Stimulated activated naive CD4-positive, alpha-beta T cell (primary cell): ENCODE results near the gene NHSL1.

ENCODE experiments used
- DNase-seq, 6 experiments: peaks; one replicate each; lab custom pipeline; 2025; lab: John Stamatoyannopoulos, UW

Gene NHSL1

DNA sequence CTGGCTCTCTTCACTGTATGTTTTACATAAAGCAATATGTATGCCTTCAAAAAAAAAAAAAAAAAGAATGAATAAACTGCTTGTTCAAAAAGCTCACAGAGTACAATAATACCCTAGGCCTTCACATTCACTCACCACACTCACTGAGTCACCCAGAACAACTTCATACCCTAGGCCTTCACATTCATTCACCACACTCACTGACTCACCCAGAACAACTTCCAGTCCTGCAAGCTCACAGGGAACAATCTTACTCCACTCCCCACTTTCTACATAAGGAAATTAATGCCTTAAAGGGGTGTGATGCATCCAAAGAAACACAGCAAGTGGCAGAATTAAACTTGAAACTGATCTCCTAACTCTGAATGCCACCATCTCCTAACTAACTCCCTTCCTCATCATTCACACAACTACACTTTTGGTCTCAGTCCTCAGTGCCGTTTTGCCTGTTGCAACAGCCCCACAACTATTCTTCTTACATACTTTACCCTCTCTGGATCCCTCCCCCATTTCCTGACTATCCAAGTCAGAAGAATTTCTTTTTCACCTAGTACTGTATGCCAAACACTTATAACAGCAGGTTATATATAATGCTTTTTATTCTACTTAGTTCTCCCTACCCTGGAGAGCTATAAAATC lies 34.2 kb downstream of the NHSL1 start:
- no peak for DNase-seq

DNA sequence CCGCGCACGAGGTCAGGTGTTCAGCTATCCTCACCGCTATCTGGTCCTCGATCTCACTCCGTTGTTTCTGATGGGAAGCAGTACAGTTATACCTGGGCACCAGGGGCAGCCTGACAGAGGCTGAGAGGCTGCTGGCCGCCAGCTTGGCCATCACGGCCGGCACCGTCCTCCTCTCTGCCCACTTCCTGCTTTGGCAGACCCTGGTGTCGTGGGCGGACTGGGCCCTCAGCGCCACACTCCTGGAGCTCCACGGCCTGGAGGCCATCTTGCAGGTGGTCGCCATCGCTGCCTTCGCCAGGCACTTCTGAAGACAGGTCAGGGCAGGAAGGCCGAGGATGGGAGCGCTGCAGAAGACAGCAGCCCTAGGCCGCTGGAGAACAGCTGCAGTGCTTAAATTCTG lies 35.2 kb downstream of the NHSL1 start:
- no peak for DNase-seq

DNA sequence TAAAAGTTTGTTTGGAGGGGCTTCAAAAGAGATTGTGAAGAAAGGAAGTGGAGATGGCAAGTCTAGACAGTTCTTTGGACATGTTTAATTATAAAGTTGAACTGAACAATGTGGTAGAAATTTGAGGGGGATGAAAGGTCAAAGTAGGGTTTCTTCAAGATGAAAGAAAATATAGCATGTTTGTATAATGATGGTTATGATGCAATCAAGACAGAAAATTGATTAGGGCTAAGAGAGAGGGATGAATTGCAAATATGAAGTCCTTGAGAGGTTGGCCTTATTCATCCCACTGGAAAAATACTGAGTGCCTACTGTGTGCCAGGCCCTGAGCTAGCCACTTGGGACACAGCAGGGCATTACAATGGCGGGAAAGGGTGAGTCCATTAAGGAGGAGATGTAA lies 37.6 kb downstream of the NHSL1 start:
- no peak for DNase-seq

DNA sequence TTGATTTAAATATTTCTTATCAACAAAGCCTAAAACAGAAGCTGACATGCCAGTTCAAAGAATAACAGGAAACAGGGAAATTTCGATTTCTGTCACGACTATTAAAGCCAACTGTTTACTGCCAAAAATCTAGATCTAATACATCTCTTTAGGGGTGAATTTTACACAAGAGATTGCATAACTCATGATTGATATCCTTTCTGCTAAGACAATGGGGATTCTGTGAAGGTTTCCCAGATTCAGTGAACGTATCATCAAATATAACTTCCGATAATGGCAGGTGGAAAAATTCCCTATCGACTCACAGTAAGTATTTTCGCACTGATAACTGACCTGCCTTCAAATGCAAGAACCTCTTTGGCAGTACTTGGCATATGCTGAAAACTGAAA lies 42.9 kb downstream of the NHSL1 start:
- no peak for DNase-seq

DNA sequence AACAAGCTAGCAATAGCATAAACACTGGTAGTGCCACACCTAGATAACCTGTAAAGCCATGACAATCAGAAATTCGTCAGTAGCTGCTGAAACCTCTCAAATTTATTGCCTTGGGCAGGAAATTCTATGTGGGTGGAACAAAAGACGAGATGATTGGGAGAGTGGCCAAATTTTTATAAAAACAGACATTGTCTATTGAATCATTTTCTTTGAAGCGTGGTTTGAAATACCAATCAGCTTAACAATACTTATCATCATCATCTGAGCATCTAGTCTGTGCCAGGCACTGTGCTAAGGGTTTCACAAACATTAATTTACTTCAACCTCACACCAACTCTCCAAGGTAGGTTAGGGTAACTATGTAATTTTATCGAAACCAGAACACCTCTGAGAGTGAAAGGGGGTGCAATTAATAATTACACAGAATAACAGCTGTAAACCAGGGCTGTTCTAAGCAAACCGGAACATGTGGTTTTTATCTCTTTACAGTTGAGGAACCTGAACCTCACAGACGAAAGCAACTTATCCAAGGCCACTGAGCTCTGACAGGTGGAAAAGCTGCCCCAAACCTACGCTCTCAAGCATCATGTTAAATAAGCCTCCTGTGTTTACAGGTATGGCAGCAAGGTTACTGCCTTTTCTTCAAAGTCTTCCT lies 43.4 kb downstream of the NHSL1 start:
- peak in 5 of 6 experiments; percentile 4 to 81 (median 39) for DNase-seq

DNA sequence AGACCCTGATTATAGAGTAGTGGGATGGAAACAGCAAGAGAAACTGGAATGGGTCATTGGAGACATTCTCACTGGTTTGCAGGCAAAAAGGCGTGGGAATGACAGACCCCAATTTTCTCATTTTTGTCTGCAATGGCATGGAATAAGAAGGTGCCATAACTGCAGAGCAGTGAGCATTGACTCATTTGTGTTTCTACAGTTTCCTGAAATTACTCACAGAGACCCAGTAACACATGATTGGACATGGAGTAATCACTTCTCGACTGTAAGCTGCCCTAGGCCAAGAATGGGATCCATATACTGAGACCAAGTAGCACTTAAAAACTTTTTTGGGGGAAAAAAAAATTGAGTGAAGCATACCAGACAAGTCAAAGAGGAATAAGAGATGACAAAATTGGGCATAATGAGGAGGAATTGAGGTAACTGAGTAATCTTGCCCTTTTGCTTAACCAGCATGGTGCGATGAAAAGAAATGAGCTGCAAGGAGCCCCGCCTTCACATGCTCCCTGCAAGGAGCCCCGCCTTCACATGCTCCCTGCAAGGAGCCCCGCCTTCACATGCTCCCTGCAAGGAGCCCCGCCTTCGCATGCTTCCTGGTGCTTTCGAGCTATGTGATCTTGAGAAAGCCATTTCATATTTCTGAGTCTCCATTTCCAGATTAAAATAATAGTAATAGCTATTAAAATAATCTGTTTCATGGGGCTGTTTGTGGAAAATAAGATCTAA lies 44.1 kb downstream of the NHSL1 start:
- peak; percentile 8 to 65 (median 26) for DNase-seq

DNA sequence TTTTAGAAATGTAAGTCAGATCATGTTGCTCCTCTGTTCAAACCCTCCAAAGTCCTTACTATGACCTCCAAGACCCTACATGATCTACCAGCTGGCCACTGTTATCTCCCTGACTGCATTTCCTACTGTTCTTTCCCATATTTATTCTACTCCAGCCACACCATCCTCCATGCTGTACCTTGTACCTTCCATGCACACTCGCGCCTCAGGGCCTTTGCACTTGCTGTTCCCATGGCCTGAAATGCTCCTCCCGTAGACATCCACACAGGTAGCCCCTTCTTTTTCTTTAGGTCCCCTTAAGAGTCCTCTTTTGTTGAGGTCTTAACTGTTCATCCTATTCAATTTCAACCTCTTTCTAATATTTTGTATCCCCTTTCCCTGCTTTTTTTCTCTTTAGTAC lies 48.3 kb downstream of the NHSL1 start:
- DNase-seq, result no peak

DNA sequence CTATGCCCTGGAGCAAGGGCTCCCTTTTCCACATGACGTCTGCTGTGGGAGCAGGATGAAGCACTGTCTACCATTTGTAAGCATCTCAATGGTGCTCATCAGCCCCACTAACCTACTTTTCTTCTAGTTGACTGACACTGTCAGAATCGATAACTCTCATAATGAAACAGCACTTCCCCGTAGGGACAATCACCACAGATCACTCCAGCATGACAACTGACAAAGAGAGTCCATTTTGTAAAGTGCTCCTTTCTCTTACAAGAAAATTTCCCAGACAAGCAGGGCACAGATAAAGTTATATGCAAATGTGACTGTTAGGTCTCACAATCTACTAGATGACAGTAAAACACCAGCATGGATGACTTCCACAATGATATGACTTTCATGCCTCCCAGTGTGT lies 48.8 kb downstream of the NHSL1 start:
- no peak for DNase-seq

DNA sequence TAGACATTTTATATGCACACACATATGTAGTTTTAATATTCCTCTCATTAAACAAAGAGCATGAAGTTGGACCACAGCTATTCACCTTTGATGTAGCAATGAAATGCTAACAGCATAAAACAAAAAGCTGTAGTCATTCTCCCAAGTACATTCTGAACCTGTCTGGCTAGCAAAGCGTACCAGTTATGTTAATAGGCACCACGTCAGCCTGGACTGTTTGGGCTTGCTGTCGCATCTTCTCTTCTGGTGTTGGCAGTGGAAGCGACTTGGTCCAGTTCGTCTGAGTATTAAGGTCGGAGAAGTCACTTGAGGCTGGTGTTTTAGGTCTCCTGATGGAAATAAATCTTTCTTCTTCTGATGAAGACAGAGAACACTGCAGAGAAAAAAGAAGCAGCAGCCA lies 52.5 kb downstream of the NHSL1 start:
- DNase-seq, result no peak

DNA sequence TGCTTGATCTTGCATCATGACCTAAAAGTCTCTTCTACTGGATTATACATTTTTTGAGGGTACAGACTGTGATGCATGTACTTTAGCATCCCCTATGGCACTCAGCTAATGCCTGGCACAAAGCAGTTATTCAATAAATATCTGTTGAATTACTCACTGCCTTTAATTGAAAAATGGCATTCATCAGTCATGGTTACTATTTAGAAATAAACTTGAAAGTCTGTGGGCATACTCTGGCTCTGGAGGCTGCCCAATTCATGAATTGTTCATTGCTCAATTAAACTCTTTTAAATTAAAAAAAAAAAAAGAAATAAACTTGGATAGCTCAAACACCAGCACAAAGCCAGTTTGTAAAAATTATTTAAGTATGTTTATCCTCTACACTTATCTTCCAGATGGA lies 55.3 kb downstream of the NHSL1 start:
- no peak for DNase-seq

DNA sequence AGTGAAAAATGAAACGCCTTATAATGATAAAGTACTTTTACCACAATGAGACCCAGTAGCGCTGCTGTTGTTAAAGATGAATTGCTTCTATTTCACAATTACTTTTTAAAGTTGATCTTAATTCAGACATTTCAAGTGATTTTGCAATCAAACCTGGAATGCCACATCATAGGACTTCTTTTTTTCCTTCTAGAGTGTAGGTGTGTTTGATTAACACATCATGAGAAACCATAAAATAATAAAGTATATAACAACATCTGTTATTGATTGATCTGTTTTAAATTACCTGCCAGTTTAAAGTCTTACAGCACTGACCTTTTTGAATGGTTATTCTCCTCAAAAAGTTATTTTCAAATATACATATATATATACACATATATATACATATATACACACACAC lies 56.6 kb downstream of the NHSL1 start:
- DNase-seq, result no peak

DNA sequence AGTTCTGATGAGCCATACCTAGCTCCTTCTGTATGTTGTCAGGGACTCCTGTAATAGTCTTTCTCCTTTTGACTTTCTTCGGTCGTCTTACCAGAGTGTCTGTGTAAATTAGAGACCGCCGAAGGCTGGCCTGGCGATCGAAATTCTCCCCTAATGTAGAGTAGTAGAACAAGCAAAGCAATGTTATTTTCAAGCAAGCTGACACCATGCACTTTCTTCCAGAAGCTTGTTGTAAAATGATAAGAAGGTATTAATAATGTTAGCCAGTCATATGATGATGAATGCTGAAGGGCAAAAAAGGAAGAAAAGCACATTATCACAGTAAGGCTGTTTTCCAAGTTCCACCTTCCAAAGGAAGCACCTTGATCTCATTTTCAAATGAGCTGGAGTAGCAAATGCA lies 57.3 kb downstream of the NHSL1 start:
- DNase-seq, result no peak

DNA sequence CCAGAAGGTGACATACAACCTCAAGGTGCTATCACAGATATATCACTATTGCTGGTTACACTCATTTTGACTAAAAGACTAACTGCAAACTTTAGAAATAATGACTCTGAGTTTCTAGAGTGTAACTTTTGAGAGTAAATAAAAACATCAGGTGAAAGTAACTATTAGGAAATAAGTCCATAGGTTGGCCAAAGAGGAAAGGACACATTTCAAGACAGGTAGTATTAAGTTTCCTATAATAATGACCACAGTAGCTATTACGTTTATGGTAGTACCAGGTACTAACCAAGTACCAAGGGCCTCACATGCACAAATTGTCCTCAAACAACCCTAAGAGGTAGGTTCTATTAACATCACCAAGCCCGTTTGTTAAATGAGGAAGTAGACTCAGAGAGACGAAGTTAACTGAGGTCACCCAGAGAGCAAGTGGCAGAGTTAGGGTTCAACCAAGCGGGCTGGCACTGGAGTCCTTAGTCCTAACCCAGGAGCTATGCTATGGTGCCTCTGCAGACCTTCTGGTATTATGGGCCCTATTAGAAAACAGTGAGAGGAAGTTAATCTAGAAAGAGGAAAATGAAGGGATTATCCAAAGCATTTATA lies 58.4 kb downstream of the NHSL1 start:
- no peak for DNase-seq

DNA sequence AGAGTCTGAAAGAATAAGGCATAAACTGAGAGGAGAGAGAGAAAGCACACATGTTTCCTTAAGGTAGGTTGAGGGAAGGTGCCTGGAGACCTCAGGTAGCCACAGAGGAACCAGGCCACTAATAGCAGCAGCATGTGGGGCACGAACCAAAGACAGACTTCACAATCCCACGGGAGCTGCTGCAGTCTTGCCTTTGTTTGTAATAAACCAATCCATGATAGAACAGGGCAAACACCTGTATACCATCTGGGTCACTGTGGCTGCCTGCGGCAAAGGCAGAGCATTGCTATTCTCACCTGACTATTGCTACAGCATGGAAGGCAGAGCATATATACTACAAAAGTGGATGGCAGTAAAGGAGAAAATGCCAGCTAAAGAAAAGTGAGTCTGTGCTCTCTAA lies 59.0 kb downstream of the NHSL1 start:
- no peak for DNase-seq

DNA sequence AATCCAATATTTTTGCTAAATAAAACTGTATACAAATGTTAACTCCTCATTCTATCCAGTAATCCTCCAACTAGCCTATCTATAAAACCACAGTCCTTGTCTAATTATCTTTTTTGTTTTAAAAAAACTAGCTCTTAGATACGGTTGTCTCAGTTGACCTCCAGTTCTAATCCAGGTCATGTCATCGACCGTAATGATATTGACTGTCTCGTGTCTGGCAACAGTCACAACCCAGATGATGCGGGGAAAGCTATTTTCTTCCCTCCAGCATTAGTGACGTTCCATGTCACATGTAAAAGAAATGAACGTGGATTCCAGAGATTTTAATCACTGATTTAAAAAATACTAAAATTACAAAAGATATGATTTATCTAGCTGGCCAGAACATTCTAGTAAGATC lies 59.7 kb downstream of the NHSL1 start:
- no peak for DNase-seq

DNA sequence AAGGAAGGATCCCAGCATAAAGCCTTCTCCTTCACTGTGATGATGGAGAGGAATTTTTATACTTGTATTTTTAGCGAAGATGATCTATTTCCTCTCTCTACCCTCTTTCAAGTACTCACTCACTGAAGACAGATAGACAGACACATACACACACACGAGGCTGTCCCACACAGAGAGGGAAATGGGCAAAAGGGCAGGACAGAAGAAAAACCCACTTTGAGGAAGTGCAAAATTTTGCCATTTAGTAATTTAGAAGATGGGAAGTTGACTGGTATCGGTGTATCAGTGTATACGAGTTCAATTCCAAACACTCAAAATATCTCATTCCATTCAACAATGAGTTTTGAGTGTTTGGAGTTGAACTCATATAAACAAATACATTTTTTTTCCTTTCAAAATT lies 64.4 kb downstream of the NHSL1 start:
- no peak for DNase-seq

DNA sequence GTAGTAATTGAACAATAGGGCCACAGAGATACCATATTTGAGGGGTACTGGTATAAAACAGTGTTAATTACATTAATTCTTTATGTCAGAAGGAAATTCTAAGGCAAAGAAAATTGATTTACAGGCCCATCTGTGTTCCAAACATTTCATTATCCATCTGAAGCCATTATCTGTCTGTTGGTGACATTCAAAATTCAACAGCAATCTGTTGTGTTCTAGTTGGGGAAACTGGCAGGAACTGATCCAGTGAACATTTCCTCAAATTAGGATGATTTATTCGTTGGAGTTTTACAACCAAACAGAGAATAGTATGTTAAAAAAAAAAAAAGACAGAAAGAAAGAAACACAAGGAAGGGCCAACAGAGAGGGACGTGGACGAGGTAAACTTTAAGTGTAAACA lies 65.2 kb downstream of the NHSL1 start:
- no peak for DNase-seq

DNA sequence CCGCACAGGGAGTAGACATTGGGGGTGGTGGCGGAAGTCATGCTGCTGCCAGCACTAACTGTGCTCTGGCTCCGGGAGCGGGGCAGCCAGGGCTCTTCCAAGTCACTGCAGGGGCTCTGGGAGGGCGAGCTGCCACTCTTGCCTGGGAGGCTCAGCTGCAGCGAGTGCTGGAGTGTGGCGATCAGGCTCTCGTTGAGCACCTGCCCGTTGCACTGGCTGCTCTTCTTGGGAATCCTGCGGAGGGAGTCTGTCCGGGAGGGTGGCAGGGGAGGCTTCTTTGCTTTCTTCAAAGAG lies 67.3 kb downstream of the NHSL1 start:
- no peak for DNase-seq

DNA sequence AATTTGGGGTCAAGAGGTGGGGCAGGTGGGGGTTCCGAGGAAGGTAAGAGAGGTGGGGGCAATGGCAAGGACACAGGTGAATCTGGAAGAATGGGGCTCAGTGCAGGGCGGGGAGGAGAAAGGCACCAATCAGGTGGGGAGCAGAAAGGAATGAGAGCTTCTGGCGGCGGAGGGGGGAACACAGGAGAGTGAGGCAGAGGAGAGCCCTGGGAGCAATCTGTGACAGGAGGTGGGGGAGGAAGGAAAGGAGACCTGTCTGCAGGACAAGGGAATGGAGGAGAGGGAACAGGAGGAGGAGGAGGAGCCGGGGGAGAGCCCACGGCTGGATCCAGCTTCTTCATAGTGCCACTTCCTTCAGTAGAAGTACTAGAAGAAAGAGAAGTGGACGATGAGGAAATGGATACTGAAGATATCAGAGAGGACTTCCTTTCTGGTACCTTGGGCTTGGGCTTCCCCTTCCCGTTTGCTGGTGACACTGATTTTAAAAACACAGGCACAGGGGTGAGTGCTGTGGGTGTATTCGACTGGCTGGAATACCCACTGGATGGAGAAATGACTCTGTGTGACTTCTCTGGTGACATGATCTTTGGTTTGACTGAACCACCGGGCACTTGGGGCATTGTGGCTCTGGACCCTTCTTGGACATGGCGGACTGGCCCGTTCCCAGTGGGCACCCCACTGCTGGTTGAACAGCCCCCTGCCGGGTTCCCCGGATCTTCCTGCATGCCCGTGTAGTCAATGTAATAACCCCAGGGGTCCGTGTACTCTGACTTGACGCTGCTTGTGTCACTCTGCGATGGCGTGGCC lies 67.8 kb downstream of the NHSL1 start:
- DNase-seq, result no peak

DNA sequence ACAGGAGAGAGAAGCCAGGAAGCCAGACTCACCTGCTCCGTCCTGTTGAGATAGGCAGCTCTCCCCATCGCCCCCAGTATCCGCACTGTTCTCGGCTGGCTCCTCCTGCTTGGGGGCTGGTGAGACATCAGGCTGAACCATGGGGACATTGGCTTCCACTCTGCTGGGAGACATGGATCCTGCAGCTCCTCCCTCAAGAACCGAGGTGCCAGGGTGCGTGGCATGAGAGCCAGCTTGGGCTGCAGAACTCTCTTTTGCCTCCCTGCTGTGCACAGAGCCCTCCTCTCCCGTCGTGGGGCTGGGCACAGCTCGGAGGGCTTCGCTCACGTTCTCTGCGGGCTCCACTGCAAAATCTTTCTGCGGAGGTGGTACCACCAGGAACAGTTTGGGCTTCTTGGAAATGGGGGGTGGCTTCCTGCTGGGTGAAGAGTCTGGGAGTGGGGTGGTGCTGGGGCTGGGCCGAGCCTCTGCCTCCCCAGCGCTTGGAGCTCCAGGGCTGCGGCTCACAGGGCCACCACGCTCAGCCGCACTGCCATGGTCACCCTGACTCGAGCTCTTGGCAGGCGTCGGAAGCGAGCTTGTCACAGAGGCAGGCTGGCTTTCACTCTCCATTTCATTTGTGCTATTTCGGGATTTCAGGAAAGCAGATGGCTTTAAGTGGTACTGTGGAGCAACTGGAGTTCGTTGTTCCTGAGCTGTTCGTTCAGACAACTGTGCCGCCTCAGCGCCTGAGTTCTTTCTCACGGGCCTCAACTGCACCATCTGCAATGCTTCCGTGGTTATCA lies 68.7 kb downstream of the NHSL1 start:
- DNase-seq, result no peak

DNA sequence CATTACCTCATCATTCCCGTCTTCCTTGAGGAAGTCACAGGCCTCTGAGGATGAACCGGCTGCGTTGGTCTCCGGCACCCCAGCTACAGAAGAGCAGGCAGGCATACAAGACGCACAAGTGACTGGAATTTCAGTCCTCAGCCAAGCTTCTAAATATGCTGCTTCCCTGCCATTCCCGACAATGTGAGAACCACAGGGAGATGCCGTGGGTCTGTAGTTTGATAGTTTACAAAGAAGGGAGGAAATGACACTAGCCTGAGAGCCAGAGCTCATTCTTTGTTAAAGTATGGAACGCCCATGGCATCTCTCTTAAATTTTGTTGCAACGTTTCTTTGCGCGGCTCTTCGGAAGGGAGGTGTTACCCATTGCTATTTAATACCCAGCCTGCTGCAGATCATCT lies 69.5 kb downstream of the NHSL1 start:
- DNase-seq, result no peak
